GM06990 (cell line): ENCODE measurements around the gene RFX1.

Experiments used
- DNase-seq: peaks from one replicate; pipeline ENCODE4 v3.0.0-alpha.2; 2011; ENCODE audit not compliant: insufficient read length; ENCODE audit errors: extremely low read depth
- H3K27me3 ChIP-seq: replicated peaks from 2 replicates; pipeline ENCODE4 v1.6.0; 2011; ENCODE audit warnings: low read length; ENCODE audit not compliant: control insufficient read depth, insufficient read depth
- H3K36me3 ChIP-seq: 2 replicates; pipeline ENCODE4 v1.5.1; 2011; ENCODE audit warnings: low read length; ENCODE audit not compliant: control insufficient read depth, insufficient read depth
- H3K4me3 ChIP-seq: replicated peaks from 2 replicates; pipeline ENCODE4 v1.5.1; 2011; ENCODE audit warnings: low read depth, mild to moderate bottlenecking, control low read depth, low read length
- CTCF ChIP-seq: IDR thresholded peaks from 2 replicates; pipeline ENCODE4 v1.5.1; 2011; ENCODE audit warnings: low read length, control low read depth, mild to moderate bottlenecking, inconsistent platforms; ENCODE audit not compliant: insufficient read depth, poor library complexity, severe bottlenecking

Gene RFX1

GRCh38 chr19:13917888-13918406 is 88.2 kb downstream of the RFX1 start:
- DNase-seq, result no peak
- H3K36me3 ChIP-seq, result peaks cover 22% of the 10 kb centered on the region
- H3K4me3 ChIP-seq, result no peak overlapping the region
- H3K27me3 ChIP-seq, result no peaks in the 10 kb centered on the region
- no peak for TF ChIP-seq CTCF

- TF ChIP-seq CTCF, result no peak
- H3K27me3 ChIP-seq, result no peaks in the 10 kb centered on the region
- H3K4me3 ChIP-seq, result no peak overlapping the region
- no peak for DNase-seq
- peaks cover 14% of the 10 kb centered on the region for H3K36me3 ChIP-seq
Observed at GRCh38 chr19:13914777-13915176, 91.3 kb downstream of the RFX1 start.

DNA sequence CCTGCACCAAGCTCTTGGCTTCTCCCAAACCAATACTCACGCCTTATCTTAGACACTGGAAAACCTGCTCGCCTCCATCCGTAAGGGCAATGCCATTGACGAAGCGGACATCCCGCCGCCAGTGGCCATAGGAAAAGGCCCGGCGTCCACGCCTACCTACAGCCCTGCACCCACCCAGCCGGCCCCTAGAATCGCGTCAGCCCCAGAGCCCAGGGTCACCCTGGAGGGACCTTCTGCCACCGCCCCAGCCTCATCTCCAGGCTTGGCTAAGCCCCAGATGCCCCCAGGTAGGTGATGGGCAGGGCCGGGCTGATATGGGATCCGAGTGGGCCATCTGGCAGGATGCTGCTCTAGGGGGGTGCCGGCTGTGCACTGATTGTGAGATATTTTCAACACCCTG is 92.8 kb downstream of the RFX1 start:
- no peak for DNase-seq
- TF ChIP-seq CTCF, result no peak
- Histone ChIP-seq H3K27me3 (no peaks in the 10 kb centered on the region), H3K4me3 (no peak overlapping the region), H3K36me3 (peaks cover 13% of the 10 kb centered on the region)
